Lung (tissue), 12 donors: Measurements from ENCODE around the gene NCOA1. TPM values are rescaled to one million over a fixed set of nuclear protein-coding genes. Genes with fewer than 3 reads are reported as not detected.

ENCODE experiments used
- ATAC-seq: fragments of 200-7000 bp; cut with Tn5 transposase; one replicate; pipeline ENCODE4 v1.9.1; 2020; ENCODE audit warnings: moderate number of reproducible peaks; ENCODE audit not compliant: insufficient read depth, low FRiP score
- DNase-seq, 3 donors: peaks; one replicate each; pipeline ENCODE4 v3.0.0-alpha.2; 2013 to 2017
- H3K27ac ChIP-seq, 2 donors: one replicate each; pipeline ENCODE4 v1.5.1; 2013; ENCODE audit warnings: mild to moderate bottlenecking in 2 of 2, moderate library complexity in 2 of 2, control low read depth in 1 of 2, inconsistent platforms in 1 of 2, low read depth in 1 of 2, low read length in 1 of 2
- H3K27me3 ChIP-seq, 3 donors: one replicate each; pipeline ENCODE4 v1.5.1; 2013; ENCODE audit warnings: low read length in 2 of 3; ENCODE audit not compliant: control insufficient read depth in 3 of 3, insufficient read depth in 3 of 3
- H3K36me3 ChIP-seq, 4 donors: one replicate each; pipeline ENCODE4 v1.5.1; 2013; ENCODE audit warnings: low read length in 4 of 4, mild to moderate bottlenecking in 1 of 4, moderate library complexity in 1 of 4; ENCODE audit not compliant: control insufficient read depth in 4 of 4, insufficient read depth in 4 of 4
- H3K4me1 ChIP-seq, 5 donors: one replicate each; pipeline ENCODE4 v1.5.1; 2013; ENCODE audit warnings: low read length in 5 of 5, mild to moderate bottlenecking in 2 of 5, moderate library complexity in 1 of 5; ENCODE audit not compliant: control insufficient read depth in 5 of 5, insufficient read depth in 5 of 5
- H3K4me3 ChIP-seq: one replicate; pipeline ENCODE4 v1.5.1; 2013; ENCODE audit warnings: mild to moderate bottlenecking, control low read depth, moderate library complexity
- H3K9ac ChIP-seq, 2 donors: one replicate each; pipeline ENCODE4 v1.5.1; 2013; ENCODE audit warnings: low read length in 2 of 2, control low read depth in 1 of 2; ENCODE audit not compliant: insufficient read depth in 1 of 2
- H3K9me3 ChIP-seq, 4 donors: one replicate each; pipeline ENCODE4 v1.5.1; 2013; ENCODE audit warnings: low read length in 3 of 4, mild to moderate bottlenecking in 1 of 4, moderate library complexity in 1 of 4; ENCODE audit not compliant: control insufficient read depth in 4 of 4, insufficient read depth in 3 of 4
- WGBS, 2 donors: extraction: QIAGEN DNeasy Blood & Tissue Kit; methylation state at CpG; one replicate each; pipeline ENCODE4 v1.1.7; 2013; 5-methylcytosine and 5-hydroxymethylcytosine counted together
- polyA plus RNA-seq, 2 donors: library from polyadenylated mRNA; stranded (reverse); fragments of 200-250 nt; gene quantifications; one replicate each; pipeline ENCODE4 v1.2.1, GENCODE V29; 2013
- total RNA-seq, 2 donors: library from RNA; depleted of rRNA in 1 of 2; stranded (reverse); fragments of >200 nt in 1 of 2; gene quantifications; one replicate each; pipeline ENCODE4 v1.2.1, GENCODE V29; 2014 to 2021
- TF ChIP-seq, protein P1 (sequence below): IDR thresholded peaks from 2 replicates; pipeline ENCODE4 v1.5.1; 2012; ENCODE audit warnings: mild to moderate bottlenecking; ENCODE audit errors: control extremely low read depth, extremely low read depth
- donor health status: control.
- donor health status: control.
- donor health status: Bipolar disorder and iron deficiency.
- donor health status: healthy.
- donor health status: DM: yes; HTN: yes; CAD: no.

NCOA1 gene
- total and polyA plus RNA-seq, 4 donors, result 8.3 to 123 (median 27.3) TPM

- Histone ChIP-seq H3K27me3 (no peaks in the 10 kb centered on the region), H3K9ac (no peak overlapping the region), H3K4me1 (peaks cover 0 to 3% (median 0%) of the 10 kb centered on the region in 5 donors), H3K36me3 (no peaks in the 10 kb centered on the region), H3K27ac (no peak overlapping the region), H3K9me3 (no peaks in the 10 kb centered on the region), H3K4me3 (no peak overlapping the region)
- DNase-seq (no peak), ATAC-seq (no peak)
- TF ChIP-seq, protein P1, sequence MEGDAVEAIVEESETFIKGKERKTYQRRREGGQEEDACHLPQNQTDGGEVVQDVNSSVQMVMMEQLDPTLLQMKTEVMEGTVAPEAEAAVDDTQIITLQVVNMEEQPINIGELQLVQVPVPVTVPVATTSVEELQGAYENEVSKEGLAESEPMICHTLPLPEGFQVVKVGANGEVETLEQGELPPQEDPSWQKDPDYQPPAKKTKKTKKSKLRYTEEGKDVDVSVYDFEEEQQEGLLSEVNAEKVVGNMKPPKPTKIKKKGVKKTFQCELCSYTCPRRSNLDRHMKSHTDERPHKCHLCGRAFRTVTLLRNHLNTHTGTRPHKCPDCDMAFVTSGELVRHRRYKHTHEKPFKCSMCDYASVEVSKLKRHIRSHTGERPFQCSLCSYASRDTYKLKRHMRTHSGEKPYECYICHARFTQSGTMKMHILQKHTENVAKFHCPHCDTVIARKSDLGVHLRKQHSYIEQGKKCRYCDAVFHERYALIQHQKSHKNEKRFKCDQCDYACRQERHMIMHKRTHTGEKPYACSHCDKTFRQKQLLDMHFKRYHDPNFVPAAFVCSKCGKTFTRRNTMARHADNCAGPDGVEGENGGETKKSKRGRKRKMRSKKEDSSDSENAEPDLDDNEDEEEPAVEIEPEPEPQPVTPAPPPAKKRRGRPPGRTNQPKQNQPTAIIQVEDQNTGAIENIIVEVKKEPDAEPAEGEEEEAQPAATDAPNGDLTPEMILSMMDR, result no peak
- 77 to 88% methylated on average over 5 of the region's 5 CpGs for WGBS, 2 donors
These were observed 31.6 kb upstream of the NCOA1 start for GRCh38 chr2:24459224-24460161.

DNA sequence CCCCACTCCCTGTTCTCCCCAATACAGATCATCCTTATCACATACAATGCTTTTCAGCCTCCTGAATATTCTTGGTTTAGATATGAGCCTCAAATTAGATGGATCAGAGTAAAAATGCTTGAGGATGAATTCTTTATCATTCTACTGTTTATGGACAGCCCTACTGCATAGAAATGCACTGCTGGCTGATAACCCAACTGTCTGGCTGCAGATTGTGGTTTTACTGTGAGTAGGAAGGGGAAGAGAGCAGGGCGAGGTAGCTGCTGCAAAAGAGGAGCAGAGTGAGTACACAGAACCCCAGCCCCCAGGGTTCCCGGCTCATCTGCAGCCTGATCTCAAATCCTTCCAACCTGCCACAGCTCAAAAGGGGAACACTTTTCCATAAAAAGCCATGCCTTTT is 29.4 kb upstream of the NCOA1 start:
- Histone ChIP-seq H3K27me3 (no peaks in the 10 kb centered on the region), H3K4me1 (peaks cover 0 to 6% (median 0%) of the 10 kb centered on the region in 5 donors), H3K36me3 (no peaks in the 10 kb centered on the region), H3K9ac (no peak overlapping the region), H3K27ac (no peak overlapping the region), H3K9me3 (no peaks in the 10 kb centered on the region), H3K4me3 (no peak overlapping the region)
- 30 to 65% methylated on average over 2 of the region's 2 CpGs for WGBS, 2 donors
- TF ChIP-seq, protein P1, result no peak
- ATAC-seq (no peak), DNase-seq (no peak)

- no peak for ATAC-seq
These were observed 27.8 kb upstream of the NCOA1 start for GRCh38 chr2:24463271-24463670.

More at GRCh38 chr2:24463271-24463670, 27.8 kb upstream of the NCOA1 start:
- Histone ChIP-seq H3K27me3 (no peaks in the 10 kb centered on the region), H3K9ac (no peak overlapping the region), H3K9me3 (no peaks in the 10 kb centered on the region), H3K4me3 (no peak overlapping the region), H3K27ac (no peak overlapping the region), H3K4me1 (peaks cover 0 to 6% (median 0%) of the 10 kb centered on the region in 5 donors), H3K36me3 (no peaks in the 10 kb centered on the region)
- no peak for DNase-seq
- WGBS, 2 donors, result 96% methylated on average over 1 of the region's 1 CpG
- TF ChIP-seq, protein P1, result no peak
